ENCODE measurements around the gene DNAH2.
"Not testable (repeated sequence)": the region's sequence is repeated elsewhere in the genome, so short reads cannot be mapped to it uniquely, and the experiment has no call there.

DNAH2 gene

DNA sequence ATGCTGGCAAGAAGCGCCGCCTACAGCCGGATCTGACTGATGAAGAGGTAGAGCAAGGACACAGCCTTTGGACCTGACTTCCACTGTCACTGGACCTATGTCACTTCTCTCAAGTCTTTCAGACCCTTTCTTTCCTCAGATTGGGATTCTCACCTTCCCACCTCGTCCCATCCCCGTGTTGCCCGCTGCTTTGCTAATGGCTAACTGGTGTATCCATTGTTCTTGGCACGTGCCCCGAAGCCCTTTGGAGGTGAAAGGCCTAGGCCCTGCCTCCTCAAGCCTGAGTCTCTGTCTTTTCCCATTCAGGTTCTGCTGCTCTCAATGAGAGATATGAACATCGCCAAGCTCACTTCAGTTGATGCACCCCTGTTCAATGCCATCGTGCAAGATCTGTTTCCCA is 63.2 kb downstream of the DNAH2 start:
- no peak for DNase-seq

DNA sequence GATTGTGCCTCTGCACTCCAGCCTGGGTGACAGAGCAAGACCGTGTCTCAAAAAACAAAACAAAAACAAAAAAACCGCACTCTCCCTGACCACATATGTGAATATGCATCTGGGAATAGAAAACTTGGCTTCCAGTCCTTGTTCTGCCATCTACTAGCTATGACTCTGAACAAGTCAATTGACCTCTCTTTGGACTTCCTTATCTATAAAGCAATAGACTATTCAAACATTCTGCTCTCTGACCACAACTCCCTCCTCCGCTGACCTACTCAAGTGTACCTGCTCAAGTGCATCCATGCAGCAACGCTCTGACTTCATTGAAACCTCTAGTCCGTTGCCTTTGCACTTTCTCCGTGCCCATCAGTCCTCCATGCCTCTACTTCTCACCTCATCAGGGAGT is 63.9 kb downstream of the DNAH2 start:
- DNase-seq: no peak

DNA sequence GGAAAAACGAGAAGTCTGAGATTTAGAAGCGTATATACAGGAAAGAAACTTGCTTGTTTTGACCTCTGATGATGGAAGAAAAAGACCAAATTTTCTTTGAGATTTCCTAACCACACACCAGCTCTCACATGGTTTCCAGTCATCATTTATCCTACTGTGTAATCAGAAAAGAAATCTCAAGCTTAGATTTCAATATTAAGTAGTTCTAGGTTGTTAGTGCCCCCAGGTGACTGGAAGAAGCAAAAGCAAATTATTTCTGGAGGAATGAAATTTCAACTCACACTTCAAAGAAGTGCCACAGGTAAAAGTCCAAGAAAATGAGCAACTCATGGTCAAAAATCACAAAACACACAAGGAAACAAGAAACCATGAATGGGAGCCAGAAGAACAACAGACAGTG is 64.7 kb downstream of the DNAH2 start:
- DNase-seq: no peak

DNA sequence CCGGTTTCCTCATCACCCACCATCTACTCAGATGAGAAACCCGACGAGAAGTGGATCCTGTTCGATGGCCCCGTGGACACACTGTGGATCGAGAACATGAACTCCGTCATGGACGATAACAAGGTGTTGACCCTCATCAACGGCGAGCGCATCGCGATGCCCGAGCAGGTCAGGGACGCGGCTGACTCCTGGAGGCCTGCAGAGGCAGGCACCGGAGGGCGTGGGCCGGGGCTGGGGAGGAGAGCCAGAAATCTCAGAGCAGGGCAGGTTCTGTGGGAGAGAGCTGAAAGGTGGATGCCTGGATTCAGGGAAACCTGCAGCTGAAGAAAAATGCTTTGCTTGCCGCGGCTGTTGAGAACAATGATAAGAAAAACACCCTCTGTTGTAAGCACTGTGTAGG is 69.3 kb downstream of the DNAH2 start:
- no peak for DNase-seq

DNA sequence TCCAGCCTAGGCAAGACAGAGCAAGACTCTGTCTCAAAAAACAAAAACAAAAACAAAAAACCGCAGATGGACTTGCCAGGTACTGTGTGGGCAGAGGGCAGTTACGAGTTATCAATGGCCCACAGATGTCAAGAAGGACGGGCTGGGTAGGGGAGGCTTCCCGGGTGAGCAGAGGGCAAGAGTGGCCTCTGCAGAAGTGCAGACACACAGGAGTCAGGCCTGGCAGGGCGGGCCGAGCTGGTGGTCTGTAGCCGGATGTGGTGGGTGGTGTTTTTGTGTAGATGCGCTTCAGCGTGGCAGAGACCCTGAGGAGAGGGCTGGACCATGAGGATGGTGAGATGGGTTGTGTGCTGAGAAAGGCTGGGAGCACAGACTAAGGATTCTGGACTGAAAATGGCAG is 71.6 kb downstream of the DNAH2 start:
- no peak for DNase-seq

DNA sequence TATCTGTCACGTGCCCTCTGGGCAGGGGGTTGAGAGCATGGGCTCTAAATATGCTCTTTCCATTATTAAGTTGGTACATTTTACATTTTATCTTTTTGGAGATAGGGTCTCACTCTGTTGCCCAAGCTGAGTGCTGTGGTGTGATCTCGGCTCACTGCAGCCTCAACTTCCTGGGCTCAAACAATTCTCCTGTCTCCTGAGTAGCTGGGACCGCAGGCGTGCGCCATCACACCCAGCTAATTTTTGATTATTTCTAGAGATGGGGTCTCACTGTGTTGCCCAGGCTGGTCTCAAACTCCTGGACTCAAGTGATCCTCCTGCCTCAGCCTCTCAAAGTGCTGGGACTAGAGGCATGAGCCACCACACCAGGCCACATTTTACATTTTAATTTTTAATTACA is 72.6 kb downstream of the DNAH2 start:
- no peak for DNase-seq

DNA sequence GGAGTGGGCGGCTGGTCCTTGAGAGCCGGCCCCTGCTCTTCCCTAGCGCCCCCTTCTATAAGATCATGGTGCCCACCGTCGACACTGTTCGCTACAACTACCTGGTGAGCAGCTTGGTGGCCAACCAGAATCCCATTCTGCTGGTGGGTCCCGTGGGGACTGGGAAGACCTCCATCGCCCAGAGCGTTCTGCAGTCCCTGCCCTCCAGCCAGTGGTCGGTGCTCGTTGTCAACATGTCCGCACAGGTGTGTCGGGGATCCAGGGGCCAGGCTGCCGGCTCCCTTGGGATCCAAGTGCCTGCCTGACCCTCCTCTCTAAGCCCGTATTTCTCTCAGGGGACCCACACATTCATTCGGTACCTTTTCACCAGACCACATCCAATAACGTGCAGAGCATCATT is 75.1 kb downstream of the DNAH2 start:
- DNase-seq: no peak

DNA sequence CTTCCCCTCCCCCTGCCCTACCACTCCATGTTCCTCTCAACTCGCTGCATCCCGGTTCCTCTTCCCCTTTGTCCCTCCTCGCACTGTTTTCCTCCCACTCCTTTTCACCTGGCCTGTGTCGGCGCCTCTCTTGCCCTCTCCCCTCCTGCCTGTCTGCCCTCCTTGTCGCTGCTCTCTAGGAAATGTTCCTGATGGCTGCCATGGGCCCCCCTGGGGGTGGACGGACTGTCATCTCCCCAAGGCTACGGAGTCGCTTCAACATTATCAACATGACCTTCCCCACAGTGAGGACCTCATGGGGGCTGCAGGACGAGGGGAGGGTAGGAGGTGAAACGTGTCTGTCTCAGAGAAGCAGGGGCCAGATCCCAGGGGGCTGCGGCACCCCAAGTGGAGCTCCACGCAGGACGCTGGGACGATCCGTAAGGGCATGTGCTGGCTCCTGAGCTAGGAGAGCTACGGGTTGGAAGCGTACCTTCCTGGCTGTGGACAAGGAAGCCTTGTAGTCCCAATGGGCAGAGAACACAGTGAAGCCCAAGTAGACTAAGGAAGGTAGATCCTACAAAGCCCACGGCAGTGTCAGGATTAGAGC is 76.6 kb downstream of the DNAH2 start:
- DNase-seq: no peak

DNA sequence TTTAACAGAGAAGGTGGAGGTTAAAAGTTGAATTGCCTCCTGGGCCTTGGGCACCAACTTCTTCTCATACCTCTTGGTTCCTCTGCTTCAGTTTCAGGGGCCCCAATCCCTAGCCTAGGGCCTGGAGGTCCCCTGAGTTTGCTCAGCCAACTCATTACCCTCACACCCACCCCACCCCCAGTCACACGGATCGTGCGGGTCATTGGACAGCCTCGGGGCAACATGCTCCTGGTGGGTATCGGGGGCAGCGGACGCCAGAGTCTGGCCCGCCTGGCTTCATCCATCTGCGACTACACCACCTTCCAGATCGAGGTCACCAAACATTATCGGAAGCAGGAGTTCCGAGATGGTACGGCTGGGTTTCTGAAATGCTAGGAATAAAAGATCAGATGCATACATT is 80.4 kb downstream of the DNAH2 start:
- DNase-seq: no peak

DNA sequence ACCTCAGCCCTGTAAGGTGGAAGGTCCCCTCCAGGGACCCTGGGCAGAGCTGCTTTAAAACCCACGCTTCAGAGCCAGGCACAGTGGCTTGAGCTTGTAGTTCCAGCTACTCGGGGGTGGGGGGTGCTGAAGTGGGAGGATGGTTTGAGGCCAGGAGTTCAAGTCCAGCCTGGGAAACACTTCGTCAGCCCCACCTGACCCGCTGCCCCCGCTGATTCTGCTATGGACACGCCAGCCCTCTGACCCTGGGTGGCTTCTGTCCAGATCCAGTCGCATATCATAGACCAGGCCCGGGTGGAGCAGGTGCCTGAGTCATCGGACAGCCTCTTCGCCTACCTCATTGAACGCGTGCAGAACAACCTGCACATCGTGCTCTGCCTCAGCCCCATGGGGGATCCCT is 81.3 kb downstream of the DNAH2 start:
- no peak for DNase-seq

DNA sequence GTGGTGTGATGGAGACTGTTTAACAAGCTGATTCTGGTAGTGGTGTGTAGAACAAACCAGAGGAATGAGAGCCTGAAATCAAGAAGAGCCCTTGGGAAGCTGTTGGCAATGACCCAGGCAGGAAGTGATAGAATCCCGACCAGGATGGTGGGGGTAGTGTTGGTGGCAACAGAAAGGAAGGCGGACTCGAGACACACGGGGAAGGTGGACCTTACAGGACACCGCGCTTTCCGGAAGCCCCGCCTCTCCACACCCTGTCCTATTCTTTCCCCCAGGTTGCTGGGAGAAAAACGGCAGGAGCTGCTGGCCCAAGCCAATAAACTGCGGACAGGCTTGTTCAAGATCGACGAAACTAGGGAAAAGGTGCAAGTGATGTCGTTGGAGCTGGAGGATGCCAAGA is 86.4 kb downstream of the DNAH2 start:
- no peak for DNase-seq

DNA sequence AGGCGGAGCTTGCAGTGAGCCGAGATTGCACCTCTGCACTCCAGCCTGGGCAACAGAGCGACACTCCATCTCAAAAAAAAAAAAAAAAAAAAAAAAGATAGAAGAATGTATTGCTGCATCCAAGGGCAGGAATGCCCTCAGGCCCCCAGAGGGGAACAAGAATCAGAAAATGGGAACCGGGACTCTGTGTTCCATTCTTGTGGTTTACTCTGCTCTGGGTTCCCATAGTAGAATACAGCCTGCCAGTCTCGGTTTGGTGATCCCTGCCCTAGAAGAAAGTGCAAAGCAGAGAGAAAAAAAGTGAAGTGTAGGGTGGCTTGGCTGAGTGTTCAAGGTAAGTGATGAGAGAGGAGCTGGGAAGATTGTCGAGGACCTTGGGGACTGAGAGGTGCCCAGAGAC is 89.0 kb downstream of the DNAH2 start:
- no peak for DNase-seq

DNA sequence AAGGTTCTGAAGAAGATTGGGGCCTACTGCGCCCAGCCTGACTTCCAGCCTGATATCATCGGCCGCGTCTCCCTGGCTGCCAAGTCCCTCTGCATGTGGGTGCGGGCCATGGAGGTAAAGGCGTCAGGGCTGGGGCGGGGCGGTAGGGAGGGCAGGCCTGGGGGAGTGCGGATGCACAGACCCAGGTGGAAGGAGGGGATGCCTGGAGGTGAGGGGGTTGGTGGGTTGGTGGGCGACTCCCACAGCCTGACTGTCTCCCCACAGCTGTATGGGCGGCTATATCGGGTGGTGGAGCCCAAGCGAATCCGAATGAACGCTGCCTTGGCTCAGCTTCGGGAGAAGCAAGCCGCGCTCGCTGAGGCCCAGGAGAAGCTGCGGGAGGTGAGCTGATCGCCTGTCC is 89.7 kb downstream of the DNAH2 start:
- DNase-seq: no peak

DNA sequence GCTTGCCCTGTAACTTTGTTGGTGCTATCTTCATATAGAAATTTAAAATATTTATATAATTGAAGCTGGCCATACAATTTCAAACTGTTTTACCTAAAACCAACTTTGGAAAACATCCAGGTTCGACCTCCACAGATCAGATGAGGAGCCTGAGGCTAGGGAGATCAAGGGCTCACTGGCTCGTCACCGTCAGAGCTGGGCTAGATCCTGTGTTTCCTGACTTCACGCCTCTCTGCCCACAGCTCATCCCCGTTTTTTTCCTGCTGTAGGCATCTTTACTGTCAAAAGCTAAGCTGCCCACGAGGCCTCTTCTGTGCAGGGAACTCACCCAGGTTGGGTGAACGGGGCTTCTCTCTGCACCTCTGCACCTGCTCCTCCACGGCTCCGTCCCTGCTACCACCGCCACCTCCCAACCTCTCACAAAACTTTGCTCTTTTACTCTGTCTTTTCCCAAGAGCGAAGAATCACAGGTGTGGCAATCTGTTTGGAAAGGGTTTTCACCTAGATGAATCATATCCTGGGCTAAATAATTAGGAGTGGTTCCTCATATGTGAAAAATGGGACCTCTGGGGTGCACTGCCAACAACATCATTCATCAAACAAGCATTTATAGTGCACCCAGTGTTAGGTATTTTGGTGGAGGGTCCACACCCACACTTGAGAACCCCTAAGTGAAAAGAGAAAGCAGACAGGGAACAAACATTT is 91.7 kb downstream of the DNAH2 start:
- no peak for DNase-seq

DNA sequence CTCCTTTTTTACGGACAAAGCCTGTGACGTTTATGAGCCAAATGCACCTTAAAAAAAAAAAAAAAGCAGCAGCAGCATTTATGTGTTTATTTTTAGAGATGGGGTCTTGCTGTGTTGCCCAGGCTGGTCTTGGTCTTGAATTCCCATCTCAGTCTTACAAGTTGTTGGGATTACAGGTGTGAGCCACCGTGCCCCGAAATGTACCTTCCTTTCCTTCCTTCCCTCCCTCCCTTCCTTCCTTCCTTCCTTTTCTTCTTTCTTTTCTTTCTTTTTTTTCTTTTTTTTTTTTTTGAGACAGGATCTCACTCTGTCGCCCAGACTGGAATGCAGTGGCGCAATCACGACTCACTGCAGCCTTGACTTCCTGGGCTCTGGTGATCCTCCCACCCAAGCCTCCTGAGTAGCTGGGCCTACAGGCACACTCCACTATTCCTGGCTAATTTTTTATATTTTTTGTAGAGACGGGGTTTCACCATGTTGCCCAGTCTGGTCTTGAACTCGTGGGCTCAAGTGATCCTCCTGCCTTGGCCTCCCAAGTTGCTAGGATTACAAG is 92.3 kb downstream of the DNAH2 start:
- not testable (repeated sequence) for DNase-seq

DNA sequence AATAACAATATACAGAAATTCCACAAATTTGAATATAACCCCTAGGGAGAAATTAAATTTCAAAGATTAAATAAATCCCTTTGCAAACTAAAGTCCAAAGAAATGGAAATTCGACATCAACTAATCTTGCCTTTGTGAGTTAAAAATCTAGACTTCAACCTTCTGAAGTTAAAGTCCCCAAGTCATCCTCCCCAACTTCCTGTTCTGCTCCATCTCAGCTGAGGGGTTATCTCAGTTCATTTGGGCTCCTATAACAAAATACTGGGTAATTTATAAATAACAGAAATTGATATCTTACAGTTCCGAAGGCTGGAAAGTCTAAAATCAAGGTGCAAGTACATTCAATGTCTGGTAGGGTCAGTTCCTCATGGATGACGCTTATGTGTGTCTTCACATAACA is 93.7 kb downstream of the DNAH2 start:
- no peak for DNase-seq

DNA sequence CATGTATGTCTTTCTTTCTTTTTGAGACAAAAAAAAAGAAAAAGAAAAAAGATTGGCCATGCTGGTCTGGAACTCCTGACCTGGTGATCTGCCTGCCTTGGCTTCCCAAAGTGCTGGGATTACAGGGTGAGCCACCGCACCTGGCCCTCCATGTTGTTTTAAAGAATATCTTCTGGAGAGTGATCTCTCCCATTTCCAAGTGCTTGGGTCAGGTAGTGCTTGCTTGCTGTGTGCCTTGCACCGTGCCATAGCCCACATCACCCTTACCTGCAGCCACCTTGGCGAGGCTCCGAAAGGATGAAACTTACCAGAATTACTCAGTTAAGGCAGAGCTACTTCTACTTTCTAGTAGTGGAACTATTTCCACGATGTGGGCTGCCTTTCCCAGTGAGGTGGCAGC is 97.4 kb downstream of the DNAH2 start:
- no peak for DNase-seq

DNA sequence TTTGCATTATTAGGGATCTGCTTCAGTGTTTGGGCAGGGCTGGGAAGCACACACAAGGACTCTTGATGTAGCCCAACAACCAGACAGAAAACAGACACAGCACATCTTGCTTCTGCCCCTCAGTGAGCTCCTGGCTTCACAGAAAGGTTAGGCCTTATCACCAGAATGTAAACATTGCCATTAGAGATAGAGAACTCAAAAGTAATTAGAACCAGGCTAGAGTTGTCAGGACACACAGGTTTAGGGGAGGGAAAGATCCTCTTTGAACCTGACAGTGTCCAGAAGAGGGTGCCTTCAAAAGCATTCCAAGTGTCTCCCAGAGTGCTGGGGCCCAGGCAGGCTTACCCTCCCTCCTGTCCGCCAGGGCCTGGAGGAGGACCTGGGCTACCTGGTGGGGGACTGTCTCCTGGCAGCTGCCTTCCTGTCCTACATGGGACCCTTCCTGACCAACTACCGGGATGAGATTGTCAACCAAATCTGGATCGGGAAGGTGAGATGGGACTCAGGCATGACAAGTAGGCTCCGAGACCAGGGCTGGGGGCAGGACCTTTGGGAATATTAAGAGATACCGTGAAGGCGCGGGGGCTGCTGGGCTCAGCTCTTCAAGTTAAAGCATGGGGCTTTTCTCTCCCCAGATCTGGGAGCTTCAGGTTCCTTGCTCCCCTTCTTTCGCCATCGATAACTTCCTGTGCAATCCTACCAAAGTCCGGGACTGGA is 99.5 kb downstream of the DNAH2 start:
- DNase-seq: no peak

DNA sequence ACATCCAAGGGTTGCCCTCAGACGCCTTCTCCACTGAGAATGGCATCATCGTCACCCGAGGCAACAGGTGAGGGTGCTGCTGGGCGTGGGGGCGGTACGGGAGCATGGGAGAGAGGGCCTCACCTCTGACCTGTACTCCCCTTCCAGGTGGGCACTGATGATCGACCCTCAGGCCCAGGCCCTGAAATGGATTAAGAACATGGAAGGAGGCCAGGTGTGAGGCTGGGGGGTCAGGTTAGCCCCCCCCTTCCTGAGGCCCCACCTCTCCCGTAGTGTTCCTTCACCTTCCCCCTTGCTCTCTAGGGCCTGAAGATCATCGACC is 100.1 kb downstream of the DNAH2 start:
- DNase-seq: no peak

DNA sequence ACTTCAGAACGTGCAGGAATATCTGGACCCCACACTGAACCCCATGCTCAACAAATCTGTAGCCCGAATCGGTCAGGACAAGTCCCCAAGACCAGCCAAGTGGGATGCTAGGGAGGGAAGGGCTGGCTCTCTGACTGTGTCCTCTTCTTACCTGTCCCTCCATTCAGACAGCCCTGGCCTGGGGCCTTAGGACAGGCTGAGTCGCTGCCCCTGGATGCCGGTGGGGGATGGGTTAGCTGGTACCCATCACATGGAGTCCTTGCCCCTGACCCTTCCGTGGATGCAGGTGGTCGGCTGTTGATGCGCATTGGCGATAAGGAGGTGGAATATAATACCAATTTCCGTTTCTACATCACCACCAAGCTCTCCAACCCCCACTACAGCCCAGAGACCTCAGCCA is 100.5 kb downstream of the DNAH2 start:
- DNase-seq: no peak

DNA sequence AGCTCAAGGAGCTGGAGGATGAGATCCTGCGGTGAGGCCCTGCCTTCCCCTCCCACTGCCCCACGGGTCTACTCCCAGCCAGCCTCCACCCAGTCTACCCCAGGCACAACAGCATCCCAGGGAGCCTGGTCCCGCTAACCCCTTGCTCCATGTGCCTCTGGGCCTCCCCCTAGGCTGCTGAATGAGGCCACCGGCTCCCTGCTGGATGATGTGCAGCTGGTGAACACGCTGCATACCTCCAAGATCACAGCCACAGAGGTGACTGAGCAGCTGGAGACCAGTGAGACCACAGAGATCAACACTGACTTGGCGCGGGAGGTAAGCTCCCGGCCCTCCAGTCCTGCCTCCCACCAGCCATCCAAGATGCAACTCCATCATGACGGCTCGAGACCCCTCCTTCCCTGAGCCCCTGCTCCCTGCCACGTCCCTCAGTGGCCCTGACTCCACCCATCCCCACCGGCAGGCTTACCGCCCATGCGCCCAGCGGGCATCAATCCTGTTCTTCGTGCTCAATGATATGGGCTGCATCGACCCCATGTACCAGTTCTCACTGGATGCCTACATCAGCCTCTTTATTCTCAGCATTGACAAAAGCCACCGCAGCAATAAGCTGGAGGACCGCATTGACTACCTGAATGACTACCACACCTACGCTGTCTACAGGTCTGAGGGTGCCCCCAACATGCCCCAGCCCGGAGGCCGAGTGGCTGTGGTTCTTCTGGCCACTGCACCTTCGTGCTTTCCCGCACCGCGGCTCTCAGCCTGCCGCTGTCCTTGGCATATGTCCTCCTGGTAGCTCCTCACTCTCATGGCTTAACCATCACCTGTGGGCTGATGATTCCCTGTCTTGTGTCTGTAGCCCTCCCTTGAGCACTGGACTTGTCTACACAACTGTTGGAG is 101.5 kb downstream of the DNAH2 start:
- no peak for DNase-seq

DNA sequence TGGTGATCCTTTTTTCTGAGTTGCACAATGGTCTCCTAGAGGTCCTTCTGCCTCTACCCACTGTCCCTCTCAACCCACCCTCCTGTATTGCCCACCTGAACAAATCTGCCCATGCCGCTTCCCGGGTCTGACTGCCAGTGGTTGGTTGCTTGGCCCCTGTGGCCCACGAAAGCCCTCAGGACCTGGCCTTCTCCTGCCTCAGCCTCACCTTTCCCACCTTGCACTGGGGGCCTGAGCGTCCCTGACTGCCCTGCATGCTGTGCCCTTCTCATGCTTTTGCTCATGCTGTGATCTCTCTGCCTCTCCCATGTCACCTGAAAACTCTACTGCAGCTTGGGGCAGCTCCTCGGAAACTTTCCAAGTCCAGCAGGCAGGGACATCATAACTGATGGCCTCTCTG is 102.7 kb downstream of the DNAH2 start:
- DNase-seq: no peak

DNA sequence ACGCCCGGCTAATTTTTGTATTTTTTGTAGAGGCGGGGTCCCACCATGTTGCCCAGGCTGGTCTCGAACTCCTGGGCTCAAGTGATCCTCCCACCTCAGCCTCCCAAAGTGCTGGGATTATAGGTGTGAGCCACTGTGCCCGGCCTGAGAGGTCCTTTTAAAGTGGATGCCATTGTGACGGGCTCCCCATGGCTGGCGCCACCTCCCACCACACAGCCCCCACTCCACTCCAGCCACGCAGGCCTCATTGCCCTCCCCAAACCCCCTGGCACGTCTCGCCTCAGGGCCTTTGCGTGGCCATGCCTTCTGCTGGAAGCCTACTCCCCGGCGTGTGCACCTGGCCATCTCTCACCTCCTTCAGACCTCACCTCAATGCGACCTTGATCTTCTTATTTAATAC is 104.6 kb downstream of the DNAH2 start:
- DNase-seq: no peak
